Measurements from ENCODE around the gene GRID1. TPM values are rescaled to one million over a fixed set of nuclear protein-coding genes. Genes with fewer than 3 reads are reported as not detected.

Gene GRID1
- total RNA-seq, 1 experiment from 2014 or later: not detected

DNA sequence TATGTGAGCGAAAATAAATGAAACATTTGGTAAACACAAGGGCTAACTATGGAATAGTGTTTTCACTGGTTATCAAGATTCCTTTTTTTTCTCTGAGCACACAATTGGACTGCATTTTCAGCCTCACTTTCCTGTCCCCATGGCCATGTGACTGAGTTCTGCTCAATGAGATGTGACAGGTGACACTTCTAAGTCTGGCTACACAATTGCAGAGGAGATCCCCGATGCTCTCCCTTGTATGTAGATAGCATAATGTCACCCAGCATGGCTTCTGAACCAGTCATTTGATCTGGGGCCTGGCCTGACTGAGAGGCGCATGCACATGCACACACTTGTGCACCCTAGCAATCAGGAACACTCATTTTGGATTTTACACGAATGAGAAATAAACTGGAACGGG is 581.8 kb downstream of the GRID1 start:
- Histone ChIP-seq H3K27me3 (ENCODE audit: insufficient read depth, low read depth) (no peaks in the 10 kb centered on the region), H3K9me3 (ENCODE audit: insufficient read depth, low read depth) (no peaks in the 10 kb centered on the region), H3F3A (ENCODE audit: insufficient read depth, low read depth) (no peaks in the 10 kb centered on the region), H3K9me2 (ENCODE audit: insufficient read depth) (no peaks in the 10 kb centered on the region), H3K27ac (no peak overlapping the region), H3K4me1 (replicated peaks; ENCODE audit: insufficient read depth) (no peaks in the 10 kb centered on the region), H2AFZ (no peak overlapping the region), H4K20me1 (ENCODE audit: insufficient read depth) (no peaks in the 10 kb centered on the region), H3K79me2 (ENCODE audit: low read depth) (no peaks in the 10 kb centered on the region), H3K36me3 (ENCODE audit: low read depth) (no peaks in the 10 kb centered on the region), H3K4me3 (no peak overlapping the region), H3K4me2 (no peak overlapping the region)
- ChIA-PET CTCF (no interaction called here), POLR2A (ENCODE audit: unreplicated experiment) (no interaction called here)
- no TSS peak for BruUV-seq (replicated peaks)
- DNase-seq: no peak
- intact Hi-C loops (cut with micrococcal nuclease; ENCODE audit: unreplicated experiment): no loop called here
- TF ChIP-seq, protein P1, sequence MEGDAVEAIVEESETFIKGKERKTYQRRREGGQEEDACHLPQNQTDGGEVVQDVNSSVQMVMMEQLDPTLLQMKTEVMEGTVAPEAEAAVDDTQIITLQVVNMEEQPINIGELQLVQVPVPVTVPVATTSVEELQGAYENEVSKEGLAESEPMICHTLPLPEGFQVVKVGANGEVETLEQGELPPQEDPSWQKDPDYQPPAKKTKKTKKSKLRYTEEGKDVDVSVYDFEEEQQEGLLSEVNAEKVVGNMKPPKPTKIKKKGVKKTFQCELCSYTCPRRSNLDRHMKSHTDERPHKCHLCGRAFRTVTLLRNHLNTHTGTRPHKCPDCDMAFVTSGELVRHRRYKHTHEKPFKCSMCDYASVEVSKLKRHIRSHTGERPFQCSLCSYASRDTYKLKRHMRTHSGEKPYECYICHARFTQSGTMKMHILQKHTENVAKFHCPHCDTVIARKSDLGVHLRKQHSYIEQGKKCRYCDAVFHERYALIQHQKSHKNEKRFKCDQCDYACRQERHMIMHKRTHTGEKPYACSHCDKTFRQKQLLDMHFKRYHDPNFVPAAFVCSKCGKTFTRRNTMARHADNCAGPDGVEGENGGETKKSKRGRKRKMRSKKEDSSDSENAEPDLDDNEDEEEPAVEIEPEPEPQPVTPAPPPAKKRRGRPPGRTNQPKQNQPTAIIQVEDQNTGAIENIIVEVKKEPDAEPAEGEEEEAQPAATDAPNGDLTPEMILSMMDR (conservative IDR thresholded peaks at IDR 0.05): no peak
- no peak for TF ChIP-seq EZH2 (IDR thresholded peaks at IDR 0.05; ENCODE audit: low read depth)

DNA sequence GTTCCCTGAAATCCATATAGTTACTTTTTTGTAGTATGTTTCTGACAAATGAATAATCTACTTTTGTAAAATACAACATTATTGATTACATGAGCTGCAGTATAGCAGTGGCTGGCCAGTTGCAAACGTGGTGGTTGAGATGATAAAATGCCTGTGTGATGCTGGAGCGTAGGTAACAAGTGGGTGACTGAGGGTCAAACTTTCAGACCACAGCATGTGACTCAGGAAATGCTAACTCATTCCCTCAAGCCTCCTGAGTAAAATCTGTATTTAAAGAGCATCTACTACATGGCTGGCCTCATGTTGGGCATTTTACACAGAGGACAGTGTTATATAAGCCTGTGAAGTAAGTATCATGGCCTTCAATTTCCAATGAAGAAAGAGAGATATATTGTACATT is 585.2 kb downstream of the GRID1 start:
- H3F3A ChIP-seq (ENCODE audit: insufficient read depth, low read depth): no peaks in the 10 kb centered on the region
- no peaks in the 10 kb centered on the region for H3K9me2 ChIP-seq (ENCODE audit: insufficient read depth)
- ChIA-PET CTCF (no interaction called here), POLR2A (ENCODE audit: unreplicated experiment) (no interaction called here)
- H3K4me2 ChIP-seq: no peak overlapping the region
- no peak for DNase-seq
- no peak overlapping the region for H2AFZ ChIP-seq
- intact Hi-C loops (cut with micrococcal nuclease; ENCODE audit: unreplicated experiment): no loop called here
- H3K4me1 ChIP-seq (replicated peaks; ENCODE audit: insufficient read depth): no peaks in the 10 kb centered on the region
- no peaks in the 10 kb centered on the region for H3K9me3 ChIP-seq (ENCODE audit: insufficient read depth, low read depth)
- no peaks in the 10 kb centered on the region for H4K20me1 ChIP-seq (ENCODE audit: insufficient read depth)
- no peaks in the 10 kb centered on the region for H3K79me2 ChIP-seq (ENCODE audit: low read depth)
- no peaks in the 10 kb centered on the region for H3K36me3 ChIP-seq (ENCODE audit: low read depth)
- TF ChIP-seq EZH2 (IDR thresholded peaks at IDR 0.05; ENCODE audit: low read depth): no peak
- TF ChIP-seq, protein P1 (conservative IDR thresholded peaks at IDR 0.05): no peak
- no TSS peak for BruUV-seq (replicated peaks)
- H3K4me3 ChIP-seq: no peak overlapping the region
- no peaks in the 10 kb centered on the region for H3K27me3 ChIP-seq (ENCODE audit: insufficient read depth, low read depth)
- no peak overlapping the region for H3K27ac ChIP-seq

DNA sequence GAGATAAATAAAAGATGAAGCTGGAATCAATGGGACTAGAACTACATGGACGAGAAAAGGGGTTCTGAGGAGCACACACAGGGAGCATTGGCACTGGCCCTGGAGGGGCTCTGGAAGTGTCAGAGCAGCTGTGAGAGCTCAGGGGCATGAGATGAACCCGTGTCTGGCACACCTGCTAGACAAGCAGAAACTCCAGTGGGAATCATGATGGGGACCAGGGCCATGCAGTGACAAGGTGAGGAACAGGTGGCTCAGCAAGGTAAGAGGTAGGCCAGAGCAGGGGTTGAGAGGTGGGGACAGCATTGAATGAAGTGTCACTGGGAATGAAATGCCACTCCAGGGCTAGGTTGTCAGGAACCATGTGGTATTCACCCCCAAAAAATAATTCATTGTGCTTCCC is 588.5 kb downstream of the GRID1 start:
- ChIA-PET CTCF (no interaction called here), POLR2A (ENCODE audit: unreplicated experiment) (no interaction called here)
- TF ChIP-seq, protein P1 (conservative IDR thresholded peaks at IDR 0.05): no peak
- no peak for TF ChIP-seq EZH2 (IDR thresholded peaks at IDR 0.05; ENCODE audit: low read depth)
- Histone ChIP-seq H3K4me2 (no peak overlapping the region), H3F3A (ENCODE audit: insufficient read depth, low read depth) (no peaks in the 10 kb centered on the region), H3K4me3 (no peak overlapping the region), H3K36me3 (ENCODE audit: low read depth) (no peaks in the 10 kb centered on the region), H3K27me3 (ENCODE audit: insufficient read depth, low read depth) (no peaks in the 10 kb centered on the region), H4K20me1 (ENCODE audit: insufficient read depth) (no peaks in the 10 kb centered on the region), H3K9me2 (ENCODE audit: insufficient read depth) (no peaks in the 10 kb centered on the region), H3K4me1 (replicated peaks; ENCODE audit: insufficient read depth) (no peaks in the 10 kb centered on the region), H3K79me2 (ENCODE audit: low read depth) (no peaks in the 10 kb centered on the region), H3K9me3 (ENCODE audit: insufficient read depth, low read depth) (no peaks in the 10 kb centered on the region), H3K27ac (no peak overlapping the region), H2AFZ (no peak overlapping the region)
- no peak for DNase-seq
- no TSS peak for BruUV-seq (replicated peaks)
- intact Hi-C loops (cut with micrococcal nuclease; ENCODE audit: unreplicated experiment): no loop called here
